HG03571 (cell line): ENCODE data around the gene NRGN.

Source experiments
- ATAC-seq: cut with Tn5 transposase; IDR thresholded peaks from one replicate; pipeline ENCODE4 v1.9.1; 2021; ENCODE audit not compliant: unreplicated experiment

The NRGN gene

DNA sequence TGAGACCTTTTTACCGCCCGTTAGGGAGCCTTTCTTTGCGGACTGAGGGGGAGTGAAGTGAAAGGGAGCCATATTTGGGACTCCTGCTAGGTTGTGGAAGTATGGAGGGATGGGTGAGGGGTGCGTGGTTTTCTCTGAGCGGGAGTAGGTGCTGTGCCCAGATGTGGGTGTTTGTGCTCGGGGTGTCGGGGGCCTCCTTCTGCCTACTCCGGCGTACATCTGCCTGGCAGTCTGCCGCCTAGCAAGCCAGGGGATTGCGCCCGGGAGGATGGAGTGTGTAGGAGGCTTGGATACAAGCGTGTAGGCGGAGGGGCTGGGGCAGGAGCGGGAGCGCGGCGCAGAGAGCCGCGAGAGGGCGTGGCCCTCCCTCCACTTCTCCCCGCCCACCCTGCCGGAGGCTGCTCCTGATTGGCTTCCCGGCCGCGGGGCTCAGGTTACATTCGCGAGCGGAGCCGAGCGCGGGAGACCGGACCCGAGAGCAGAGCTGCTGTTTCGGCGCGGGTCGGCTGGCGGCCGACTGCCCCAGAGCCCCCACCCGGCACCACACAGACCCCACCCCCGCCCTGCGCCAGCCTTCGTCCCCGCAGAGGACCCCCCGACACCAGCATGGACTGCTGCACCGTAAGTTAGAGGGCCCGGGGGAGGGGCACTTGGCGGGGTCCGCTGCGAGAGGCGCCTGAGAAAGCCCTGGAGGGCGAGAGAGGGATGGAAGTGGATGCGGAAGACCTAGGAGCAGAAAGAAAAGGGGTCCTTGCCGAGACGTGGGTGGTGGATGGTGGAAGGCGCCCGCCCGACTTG lies at the start of gene NRGN:
Gene NRGN (plus strand): TSS at position 464 of the 798 bp plus-strand sequence. CDS start 143 bp downstream, at position 607.
- peak; percentile 99 for ATAC-seq

DNA sequence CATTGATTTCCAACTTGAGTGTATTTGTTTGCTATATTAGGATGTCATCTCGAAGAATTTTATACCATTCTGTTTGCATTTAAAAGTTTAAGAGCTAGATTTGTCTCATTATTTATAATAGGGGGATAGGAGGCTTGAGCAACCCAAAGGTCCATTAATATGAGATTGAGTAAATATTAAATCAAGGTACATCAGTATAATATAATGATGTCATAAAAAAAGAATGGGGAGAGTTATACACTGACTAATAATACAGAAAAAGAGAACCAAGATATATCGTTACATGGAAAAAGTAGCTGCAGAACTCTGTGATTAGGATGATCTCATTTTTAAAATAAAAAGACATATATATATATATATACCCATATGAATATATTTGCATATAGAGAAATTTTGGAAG lies 46.6 kb upstream of the NRGN start:
- no peak for ATAC-seq

DNA sequence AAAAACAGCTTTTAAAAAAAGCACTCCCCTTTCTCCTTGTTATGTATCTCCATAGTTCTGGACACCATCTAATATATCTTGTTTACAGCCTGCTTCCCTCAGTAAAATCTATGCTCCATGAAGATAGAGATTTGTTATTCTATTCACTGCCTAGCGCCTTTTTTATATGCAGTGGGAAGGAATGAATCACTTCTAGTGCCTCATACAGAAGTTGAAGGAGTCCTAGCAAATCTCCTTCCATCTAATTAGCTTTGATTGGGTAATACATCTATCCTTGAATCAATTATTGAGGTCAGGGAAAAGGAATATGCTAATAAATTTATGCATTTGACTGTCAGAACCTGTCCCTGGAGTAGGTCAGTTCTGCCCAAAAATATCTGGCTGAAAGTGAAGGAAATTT lies 40.2 kb upstream of the NRGN start:
- no peak for ATAC-seq

DNA sequence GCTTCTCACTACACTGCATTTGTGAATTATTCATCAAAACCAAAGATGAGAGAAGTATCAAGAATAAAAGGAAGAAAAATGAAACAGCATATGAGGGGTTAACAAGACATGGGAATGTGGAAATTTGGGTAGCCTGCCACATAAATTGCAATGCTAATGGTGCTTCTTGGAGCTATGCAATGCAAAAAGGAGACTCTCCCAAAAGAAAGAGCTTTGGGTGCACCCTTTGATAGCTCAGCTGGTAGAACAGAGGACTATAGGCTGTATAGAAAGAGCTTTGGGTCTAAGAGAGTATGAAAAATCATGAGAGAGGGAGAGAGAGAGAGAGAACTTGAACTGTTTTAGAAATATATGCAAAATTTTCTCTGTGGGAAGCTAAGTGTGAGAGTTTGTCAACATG lies 39.7 kb upstream of the NRGN start:
- no peak for ATAC-seq

DNA sequence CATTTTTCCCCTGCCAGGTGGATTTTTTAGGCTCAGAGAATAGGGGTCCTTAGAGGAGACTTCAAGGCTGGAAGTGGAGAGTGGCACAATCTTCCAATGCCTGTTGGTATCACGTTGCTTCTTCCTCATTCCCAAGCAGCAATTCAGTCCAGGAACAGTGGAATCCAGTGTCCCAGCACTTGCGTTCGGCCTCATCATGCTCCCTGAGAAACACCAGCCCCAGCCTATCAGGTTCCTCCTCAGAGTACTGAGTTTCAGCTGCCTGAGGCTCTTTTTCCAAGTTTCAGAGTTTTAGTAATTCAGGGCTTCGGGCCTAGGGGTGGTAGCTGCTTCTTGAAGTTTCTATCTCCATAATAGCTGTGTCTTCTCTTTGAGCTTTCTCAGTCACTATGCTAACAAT lies 31.9 kb upstream of the NRGN start:
- no peak for ATAC-seq

DNA sequence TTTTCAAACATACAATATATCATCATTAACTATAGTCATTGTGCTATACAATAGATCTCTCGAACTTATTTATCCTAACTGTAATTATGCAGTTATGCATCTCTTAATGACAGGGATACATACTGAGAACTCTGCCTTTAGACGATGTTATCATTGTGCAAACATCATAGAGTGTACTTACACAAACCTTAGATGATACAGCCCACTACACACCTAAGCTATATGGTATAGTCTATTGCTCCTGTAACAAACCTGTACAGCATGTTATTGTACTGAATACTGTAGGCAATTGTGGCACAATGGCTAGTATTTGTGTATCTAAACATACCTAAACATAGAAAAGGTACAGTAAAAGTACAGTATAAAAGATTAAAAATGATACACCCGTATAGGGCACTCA lies 27.4 kb upstream of the NRGN start:
- ATAC-seq, result no peak

DNA sequence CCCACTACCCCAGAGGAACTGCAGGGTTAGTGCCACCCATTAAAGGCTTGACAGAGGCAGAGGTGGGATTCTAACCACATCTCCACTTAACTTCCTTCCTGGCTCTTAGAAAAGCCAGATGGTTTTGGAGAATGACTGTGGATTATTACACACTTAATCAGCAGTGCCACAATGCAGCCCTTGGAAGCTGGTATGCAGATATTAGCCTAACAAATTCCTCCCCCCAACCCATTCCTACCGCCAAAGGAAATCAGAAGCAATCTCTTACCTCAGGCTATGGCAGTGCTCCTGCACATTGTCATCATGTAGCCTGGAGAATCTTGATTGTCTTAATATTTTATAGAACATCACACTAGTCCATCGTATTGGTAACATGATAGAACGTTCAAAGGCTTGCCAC lies 23.2 kb upstream of the NRGN start:
- ATAC-seq, result no peak

DNA sequence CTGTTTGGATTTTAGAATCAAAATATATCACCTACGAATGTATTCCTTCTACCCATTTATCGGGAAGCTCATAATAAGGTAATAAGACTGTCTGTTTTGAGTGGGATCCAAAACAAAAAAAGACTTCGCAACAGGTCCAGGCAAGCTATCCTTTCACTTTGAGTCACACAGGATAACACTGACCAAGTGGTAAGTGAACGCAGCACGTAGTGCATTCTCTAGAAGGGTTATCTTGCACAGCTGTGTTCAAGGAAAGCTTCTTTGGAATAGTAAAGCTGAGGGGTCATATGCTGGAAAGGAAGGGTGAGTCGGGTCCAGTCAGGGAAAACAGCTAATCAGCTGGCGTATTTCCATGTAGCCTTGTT lies 22.3 kb upstream of the NRGN start:
- ATAC-seq, result no peak

DNA sequence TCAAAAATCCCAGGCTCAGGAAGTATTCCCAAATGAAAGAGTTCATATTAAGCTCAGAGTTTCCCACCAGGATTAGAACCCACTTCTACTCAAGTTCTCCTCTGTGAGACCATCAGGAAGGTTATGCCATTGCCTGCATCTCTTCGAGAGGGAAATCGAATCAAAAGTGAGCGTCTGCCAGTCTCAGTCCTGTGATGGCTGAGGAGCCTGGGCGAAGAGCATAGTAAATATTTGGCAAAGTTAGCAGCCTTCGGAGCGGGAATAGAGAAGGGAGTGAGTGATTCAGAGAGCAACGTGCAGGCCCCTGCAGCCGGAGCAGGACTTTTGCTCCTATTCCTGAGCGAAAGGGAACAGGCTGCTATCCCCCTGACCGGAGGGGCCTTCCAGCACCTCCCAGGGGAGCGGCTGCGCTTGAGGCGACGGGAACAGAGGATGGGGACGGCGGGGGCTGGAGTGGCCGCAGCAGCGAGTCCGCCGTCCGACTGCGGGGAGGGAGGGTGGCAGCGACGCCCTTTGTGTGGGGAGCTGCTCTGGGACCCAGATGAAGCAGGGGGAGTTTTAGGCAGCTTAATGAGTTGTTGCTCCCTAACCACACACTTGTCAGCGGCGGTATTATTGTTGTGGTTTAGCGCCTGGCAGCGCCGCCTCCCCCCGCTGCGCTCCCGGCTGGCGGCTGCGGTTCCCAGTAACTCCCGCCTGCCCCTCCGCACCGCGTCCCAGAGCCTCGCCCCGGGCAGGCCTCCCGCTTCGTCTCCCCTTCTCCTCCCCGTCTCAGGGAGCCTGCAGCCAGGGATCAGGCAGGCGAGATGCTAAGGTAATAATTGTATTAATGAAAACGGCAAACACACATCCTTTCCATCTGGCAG lies 21.7 kb upstream of the NRGN start:
- no peak for ATAC-seq

DNA sequence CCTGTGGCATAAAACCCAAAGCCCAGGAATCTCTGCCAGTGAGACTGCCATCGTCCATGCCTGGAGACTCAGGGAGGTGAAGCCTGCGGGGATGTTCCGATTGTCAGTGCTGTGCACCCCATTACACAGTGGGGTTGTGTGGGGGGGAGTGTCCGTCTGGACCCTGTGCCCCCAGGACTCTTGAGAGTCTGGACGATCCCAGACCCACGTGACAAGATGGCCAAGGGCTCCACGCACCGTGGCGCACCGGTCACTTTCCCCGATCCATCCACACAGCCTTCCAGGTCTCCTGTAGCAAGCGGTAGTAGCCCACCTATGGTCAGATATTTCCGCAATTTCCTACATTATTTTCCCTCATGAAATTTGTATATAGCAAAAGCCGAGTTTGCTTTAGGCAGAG lies 20.9 kb upstream of the NRGN start:
- no peak for ATAC-seq

DNA sequence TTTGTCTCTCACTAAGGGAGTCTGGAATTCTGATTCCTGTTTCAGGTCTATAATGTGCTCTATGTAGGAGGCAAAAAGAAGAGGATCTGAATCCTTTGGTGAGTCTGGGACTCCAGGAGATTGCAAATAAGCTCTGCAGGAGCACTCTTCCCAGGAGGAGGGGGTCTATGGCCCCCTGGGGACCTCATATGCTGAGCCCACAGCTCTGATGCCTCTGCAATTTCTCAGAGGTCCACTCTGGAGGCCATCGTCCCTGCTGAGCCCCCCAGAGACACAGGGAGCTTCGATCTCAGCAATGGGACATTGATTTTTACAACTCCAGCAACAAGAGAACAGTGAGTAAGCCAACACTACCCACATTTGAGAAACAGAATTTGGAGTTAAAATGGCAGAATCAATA lies 20.2 kb upstream of the NRGN start:
- no peak for ATAC-seq

DNA sequence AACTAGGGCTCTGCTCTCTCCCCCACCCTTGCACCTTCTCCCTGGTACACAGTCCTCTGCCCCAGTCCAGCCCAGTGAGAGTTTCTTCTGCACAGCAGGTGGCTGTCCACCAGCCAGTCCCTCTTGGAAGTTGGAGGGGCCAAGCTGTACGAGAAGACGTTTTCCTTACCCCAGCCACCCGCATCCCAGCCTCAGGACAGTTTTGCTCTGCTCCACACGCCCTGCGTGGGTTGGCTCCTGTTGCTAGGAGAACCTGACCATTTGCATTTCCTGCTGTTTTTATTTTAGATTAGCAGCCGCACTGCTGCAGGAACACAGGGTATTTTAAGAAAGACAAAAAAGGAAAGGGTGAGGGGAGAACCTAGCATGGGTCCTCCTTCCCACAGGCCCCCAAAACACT lies 17.6 kb upstream of the NRGN start:
- no peak for ATAC-seq

DNA sequence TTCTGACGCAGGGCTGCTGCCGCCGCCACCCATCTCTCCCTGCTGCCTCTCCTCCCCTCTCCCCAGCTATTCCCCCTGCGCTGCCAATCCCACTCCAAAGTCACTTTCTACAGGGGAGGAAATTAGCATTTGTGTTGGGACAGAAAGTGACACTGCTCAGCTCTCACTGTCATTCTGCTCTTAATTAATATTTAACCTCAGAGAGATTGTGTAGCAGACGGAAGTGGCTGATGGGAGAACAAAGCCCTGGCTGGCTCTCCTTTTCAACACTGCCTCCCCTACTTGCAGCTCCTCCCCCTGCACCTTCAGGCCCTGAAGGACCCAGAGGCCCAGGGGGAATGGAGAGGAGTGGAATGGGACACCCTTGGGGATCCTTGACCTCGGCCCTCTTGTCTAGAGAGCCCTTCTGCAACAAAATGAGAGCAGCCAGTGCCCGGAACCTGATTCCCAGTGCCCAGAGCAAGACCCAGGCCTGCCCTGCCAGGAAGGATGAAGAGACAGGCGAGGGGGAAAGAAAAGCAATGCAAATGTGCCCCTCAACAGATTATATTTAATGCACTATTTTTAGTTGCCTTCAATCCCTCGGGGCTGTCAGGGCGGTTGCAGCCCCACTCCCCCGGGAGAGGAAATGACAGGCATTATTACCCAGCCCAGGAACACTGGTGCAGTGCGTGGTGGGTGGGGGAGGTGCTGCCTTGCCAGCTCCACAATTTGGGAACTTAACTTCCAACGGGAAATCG lies 14.6 kb upstream of the NRGN start:
- peak; percentile 97 for ATAC-seq

DNA sequence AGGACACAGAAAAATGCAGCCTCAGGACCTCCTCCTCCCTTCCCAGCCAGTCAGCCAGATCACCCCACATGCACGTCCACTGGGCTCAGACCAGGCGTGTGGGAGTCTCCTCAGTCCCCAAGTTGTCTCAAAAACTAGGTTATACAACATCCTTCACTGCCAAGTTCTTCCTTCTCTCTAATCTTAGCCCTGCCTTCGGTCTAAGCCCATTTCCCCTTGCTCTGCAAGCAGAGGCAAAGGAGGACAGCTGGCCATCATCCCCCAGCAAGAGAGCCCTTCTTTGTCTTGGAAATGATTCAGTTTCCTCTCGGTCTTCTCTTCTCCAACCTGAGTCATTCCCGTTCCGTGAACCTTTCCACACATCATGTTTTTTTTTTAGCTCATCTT lies 14.0 kb upstream of the NRGN start:
- peak; percentile 5 for ATAC-seq

DNA sequence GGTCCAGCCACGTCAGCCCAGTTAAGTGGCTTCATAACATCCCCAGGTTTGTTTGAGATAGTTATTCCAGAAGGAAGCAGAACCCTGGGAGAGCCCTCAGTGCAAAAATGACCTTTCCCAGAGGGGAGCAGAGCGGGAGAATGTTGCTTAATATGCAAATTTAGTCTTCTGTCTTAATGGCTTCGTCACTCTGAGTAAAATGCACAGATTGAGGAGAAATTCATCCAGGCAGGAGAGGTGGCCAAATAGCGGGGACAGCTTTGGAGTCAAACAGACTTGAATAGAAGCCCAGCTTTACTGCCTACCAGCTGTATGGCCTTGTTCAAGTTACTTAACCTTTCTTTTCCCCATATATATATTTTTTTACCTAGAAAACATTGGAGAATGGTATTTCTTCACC lies 12.3 kb upstream of the NRGN start:
- ATAC-seq, result no peak

DNA sequence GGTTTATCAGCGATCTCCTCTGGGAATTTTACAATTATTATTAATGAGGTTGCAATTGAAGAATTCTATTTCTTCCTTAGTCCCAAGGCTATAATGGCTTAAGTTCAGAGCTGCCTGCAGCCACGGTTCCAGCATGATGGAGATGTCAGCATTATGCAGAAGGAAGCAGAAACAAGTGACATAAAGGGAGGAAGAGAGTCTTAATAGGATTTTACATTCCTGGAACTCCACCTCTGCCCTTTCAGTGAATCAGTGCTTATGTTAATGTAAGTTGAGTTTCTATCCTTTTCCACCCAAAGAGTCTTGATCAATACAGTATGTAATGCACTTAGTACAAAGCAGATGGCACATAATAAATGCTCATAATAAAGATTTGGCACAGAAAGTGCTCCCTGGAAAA lies 11.6 kb upstream of the NRGN start:
- no peak for ATAC-seq

DNA sequence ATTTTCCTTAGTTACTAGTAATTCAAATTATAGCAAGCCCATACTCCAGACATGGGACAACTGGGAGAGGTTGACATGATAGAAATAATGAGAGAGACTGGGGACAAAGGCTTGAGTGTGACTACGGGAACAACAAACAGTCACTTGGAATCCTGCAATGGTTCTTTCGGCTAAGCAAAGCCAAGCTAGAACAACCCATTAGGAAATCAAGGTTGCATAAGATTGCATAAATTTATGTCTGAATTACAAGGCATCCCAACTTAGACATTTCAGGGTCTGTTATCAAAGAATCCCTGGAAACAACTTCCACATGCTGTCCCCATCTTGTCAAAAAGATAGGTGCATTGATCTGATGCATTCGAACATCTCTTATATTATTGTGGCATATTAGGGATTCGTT lies 10.2 kb upstream of the NRGN start:
- no peak for ATAC-seq

DNA sequence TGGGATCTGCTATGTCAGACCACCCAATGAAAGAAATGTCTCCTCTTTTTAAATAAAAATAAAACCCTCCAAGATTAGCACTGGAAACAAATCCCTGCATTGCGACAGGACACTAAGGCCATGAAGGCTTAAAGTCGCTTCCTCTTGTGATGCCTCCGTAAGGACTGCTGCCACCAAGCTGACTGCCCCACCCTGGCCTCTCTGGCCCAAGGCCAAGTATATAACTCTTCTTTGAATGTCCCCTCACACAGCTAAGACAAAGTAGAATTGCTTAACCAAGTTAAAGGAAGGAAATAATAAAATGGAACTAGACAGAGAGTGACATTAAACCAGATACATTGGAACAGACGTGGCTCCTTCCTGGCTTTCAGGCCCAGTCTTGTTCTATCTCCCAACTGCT lies 7.5 kb upstream of the NRGN start:
- no peak for ATAC-seq

DNA sequence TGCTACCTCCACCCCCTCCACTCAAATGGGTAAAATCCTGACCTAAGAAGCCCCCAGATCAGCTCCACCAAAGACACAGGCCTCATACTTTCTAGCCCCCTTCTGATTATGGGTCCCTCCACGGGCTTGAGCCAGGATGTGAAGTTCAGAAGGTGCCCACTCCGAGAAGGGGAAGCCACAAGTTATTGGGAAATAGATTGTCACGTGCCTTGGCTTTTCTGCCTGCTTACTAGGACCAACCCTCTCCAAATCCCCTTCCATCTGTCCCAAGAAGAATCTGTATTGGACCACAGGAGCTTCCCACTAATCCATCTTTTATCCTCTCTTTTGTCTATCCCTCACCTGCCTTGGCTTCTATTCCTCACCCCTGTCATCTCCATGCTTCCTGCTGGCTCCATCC lies 3.0 kb upstream of the NRGN start:
- no peak for ATAC-seq

DNA sequence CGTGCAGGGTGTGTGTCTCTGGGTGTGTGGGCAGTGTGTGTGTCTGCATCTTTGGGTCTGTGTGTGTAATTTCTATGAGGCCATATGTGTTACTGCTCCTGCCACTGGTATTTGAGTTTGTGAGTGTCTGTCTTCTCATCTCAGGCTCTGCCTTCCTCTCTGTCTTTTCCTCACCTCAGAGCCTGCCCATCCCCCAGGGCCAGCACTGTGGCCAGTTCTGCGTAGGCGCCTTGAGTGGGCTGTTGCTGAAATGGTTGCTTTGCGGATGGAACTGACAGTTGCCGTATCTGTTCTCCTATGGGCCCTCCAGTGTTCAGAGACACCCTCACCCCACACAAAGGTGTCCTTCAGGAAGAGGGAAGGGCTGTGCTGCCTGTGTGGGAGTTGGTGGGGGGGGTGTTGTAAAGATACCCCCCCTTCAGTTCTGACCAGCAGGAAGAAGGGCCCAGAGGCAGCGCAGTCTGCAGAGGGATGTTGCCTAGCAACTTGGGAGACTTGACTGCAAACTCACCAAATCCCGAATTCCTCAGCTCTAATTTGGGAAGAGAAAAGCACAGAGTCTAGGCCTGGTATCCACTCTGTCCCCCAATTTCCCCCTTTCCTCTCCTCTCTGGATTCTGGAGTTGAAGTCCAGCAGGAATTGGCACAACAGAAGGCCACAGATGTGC lies 2.0 kb upstream of the NRGN start:
- ATAC-seq, result no peak
